ENCODE results near the gene TFIP11.
A peak's percentile ranks its signal among the peaks of the same experiment; 100 is the strongest.
"Not testable (repeated sequence)": the region's sequence is repeated elsewhere in the genome, so short reads cannot be mapped to it uniquely, and the experiment has no call there.

TFIP11 gene

GRCh38 chr22:26540119-26540518 is 27.8 kb upstream of the TFIP11 start:
- no peak for DNase-seq

- no peak for DNase-seq
These were observed 24.5 kb upstream of the TFIP11 start for GRCh38 chr22:26536762-26537134.

- no peak for DNase-seq
These were observed 23.9 kb upstream of the TFIP11 start for GRCh38 chr22:26536056-26536761.

- no peak for DNase-seq
These were observed 23.3 kb upstream of the TFIP11 start for GRCh38 chr22:26535603-26535908.

GRCh38 chr22:26534874-26535602 is 22.8 kb upstream of the TFIP11 start:
- DNase-seq: no peak

- DNase-seq: no peak
These were observed 22.0 kb upstream of the TFIP11 start for GRCh38 chr22:26534171-26534855.

GRCh38 chr22:26529345-26529744 is 17.1 kb upstream of the TFIP11 start:
- DNase-seq: peak; percentile 9

- DNase-seq: not testable (repeated sequence)
These were observed 16.2 kb upstream of the TFIP11 start for GRCh38 chr22:26528518-26528917.

GRCh38 chr22:26527574-26528465 is 15.5 kb upstream of the TFIP11 start:
- peak; percentile 89 for DNase-seq

- DNase-seq: no peak
These were observed 14.9 kb upstream of the TFIP11 start for GRCh38 chr22:26527167-26527566.

- no peak for DNase-seq
These were observed 13.8 kb upstream of the TFIP11 start for GRCh38 chr22:26525946-26526564.

- DNase-seq: peak; percentile 2
These were observed 12.6 kb upstream of the TFIP11 start for GRCh38 chr22:26524870-26525269.

GRCh38 chr22:26522592-26522991 is 10.3 kb upstream of the TFIP11 start:
- no peak for DNase-seq

GRCh38 chr22:26522012-26522411 is 9.7 kb upstream of the TFIP11 start:
- no peak for DNase-seq

GRCh38 chr22:26517429-26517828 is 5.2 kb upstream of the TFIP11 start:
- DNase-seq: no peak

- DNase-seq: no peak
These were observed 4.2 kb upstream of the TFIP11 start for GRCh38 chr22:26516503-26516902.

- DNase-seq: no peak
These were observed 3.7 kb upstream of the TFIP11 start for GRCh38 chr22:26515931-26516330.

- no peak for DNase-seq
These were observed 2.3 kb upstream of the TFIP11 start for GRCh38 chr22:26514419-26515161.

- DNase-seq: no peak
These were observed 1.6 kb upstream of the TFIP11 start for GRCh38 chr22:26513838-26514237.

GRCh38 chr22:26508148-26508547 is 4.1 kb downstream of the TFIP11 start:
- no peak for DNase-seq

GRCh38 chr22:26503758-26504157 is 8.5 kb downstream of the TFIP11 start:
- DNase-seq: no peak

Data from NCI-H82 (cell line).